Measurements from ENCODE around the gene HUNK. TPM values are rescaled to one million over a fixed set of nuclear protein-coding genes. Genes with fewer than 3 reads are reported as not detected.
A peak's percentile ranks its signal among the peaks of the same experiment; 100 is the strongest.

The HUNK gene
- total RNA-seq, 1 experiment from 2014 or later: 4.8 TPM

DNA sequence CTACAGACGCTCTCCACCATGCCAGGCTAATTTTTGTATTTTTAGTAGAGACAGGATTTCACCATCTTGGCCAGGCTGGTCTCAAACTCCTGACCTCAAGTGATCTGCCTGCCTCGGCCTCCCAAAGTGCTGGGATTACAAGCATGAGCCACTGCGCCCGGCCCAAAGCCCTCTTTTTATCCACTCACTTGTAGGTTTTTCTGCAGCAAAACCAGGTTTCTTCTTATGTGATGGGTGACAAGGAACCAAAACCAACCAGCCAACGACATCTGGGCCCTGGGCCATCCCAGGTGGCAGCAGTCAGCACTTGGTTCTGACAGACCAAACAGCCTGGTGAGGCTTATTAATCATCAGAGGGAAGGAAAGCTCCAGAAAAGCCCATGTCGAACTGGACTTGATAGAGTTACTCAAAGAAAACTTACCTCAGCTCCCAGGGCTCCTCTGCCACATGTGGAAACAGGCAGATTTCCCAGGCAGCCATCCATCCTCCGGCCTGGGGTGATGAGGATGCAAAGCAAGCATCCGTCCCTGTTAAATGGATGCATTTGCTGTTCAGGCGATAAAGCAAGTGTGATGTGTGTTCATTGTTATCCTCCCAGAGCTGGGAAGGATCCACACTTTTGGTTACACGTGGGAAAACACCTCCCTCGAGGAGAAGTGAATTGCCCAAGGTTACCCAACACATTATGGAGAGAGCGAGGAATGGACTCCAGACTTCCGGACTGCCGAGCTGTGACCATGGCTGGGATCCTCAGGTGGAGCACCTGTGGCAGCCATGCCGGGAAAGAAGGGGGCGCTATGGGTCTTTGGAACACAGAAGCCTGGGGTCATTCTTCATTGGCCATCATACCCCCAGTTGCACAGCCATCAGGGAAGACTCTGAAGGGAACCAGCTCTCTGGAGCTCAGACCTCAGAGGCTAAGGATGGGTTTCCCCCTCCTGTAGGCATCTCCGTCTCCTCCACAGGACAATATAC lies 118.8 kb downstream of the HUNK start:
- DNase-seq: peak in 1 of 2 experiments; percentile 11
- no peak overlapping the region for H3K4me3 Mint-ChIP-seq (ENCODE audit: unreplicated experiment)
- H3K27me3 Mint-ChIP-seq (ENCODE audit: insufficient read depth, unreplicated experiment): no peaks in the 10 kb centered on the region
- peaks cover 12% of the 10 kb centered on the region for H3K36me3 Mint-ChIP-seq (ENCODE audit: insufficient read depth, unreplicated experiment)
- H3K4me1 ChIP-seq: no peaks in the 10 kb centered on the region
- no peaks in the 10 kb centered on the region for H3K36me3 ChIP-seq (ENCODE audit: control insufficient read depth, insufficient read depth, low read length)
- H3K9me3 ChIP-seq: no peaks in the 10 kb centered on the region
- no TSS peak for BruUV-seq (replicated peaks)
- CTCF ChIA-PET: no interaction called here
- no peak overlapping the region for H3K27ac Mint-ChIP-seq (ENCODE audit: unreplicated experiment)
- no peaks in the 10 kb centered on the region for H3K9me3 Mint-ChIP-seq (ENCODE audit: unreplicated experiment)
- H3K27me3 ChIP-seq (replicated peaks; ENCODE audit: control insufficient read depth, insufficient read depth, low read length): no peaks in the 10 kb centered on the region
- peaks cover 4% of the 10 kb centered on the region for H3K4me1 Mint-ChIP-seq (ENCODE audit: low read depth, unreplicated experiment)
- intact Hi-C loops (cut with micrococcal nuclease; ENCODE audit: unreplicated experiment): loop anchor here (10.0 kb wide), 1 partner anchor 263 kb away; no protein-coding TSS in a partner anchor
- TF ChIP-seq CTCF (IDR thresholded peaks at IDR 0.05; ENCODE audit: insufficient read depth in 1 of 2, low read depth in 1 of 2, low read length in 1 of 2, severe bottlenecking in 1 of 2, unreplicated experiment in 1 of 2): no peak
- no peak overlapping the region for H3K4me3 ChIP-seq (ENCODE audit: low read depth, low read length)
- POLR2A ChIA-PET: no interaction called here

GRCh38 chr21:31992391-31992790 lies 119.6 kb downstream of the HUNK start:
- H3K27me3 Mint-ChIP-seq (ENCODE audit: insufficient read depth, unreplicated experiment): no peaks in the 10 kb centered on the region
- H3K9me3 Mint-ChIP-seq (ENCODE audit: unreplicated experiment): no peaks in the 10 kb centered on the region
- Histone ChIP-seq H3K4me1 (no peaks in the 10 kb centered on the region), H3K9me3 (no peaks in the 10 kb centered on the region), H3K27me3 (replicated peaks; ENCODE audit: control insufficient read depth, insufficient read depth, low read length) (no peaks in the 10 kb centered on the region), H3K4me3 (ENCODE audit: low read depth, low read length) (no peak overlapping the region), H3K36me3 (ENCODE audit: control insufficient read depth, insufficient read depth, low read length) (no peaks in the 10 kb centered on the region)
- TF ChIP-seq CTCF (IDR thresholded peaks at IDR 0.05; ENCODE audit: insufficient read depth in 1 of 2, low read depth in 1 of 2, low read length in 1 of 2, severe bottlenecking in 1 of 2, unreplicated experiment in 1 of 2): no peak
- intact Hi-C loops (cut with micrococcal nuclease; ENCODE audit: unreplicated experiment): loop anchor here (10.0 kb wide), 1 partner anchor 262 kb away; no protein-coding TSS in a partner anchor
- no peaks in the 10 kb centered on the region for H3K4me1 Mint-ChIP-seq (ENCODE audit: low read depth, unreplicated experiment)
- H3K4me3 Mint-ChIP-seq (ENCODE audit: unreplicated experiment): no peak overlapping the region
- no TSS peak for BruUV-seq (replicated peaks)
- no peak for DNase-seq
- no peak overlapping the region for H3K27ac Mint-ChIP-seq (ENCODE audit: unreplicated experiment)
- POLR2A ChIA-PET: no interaction called here
- CTCF ChIA-PET: no interaction called here
- H3K36me3 Mint-ChIP-seq (ENCODE audit: insufficient read depth, unreplicated experiment): peaks cover 12% of the 10 kb centered on the region

GRCh38 chr21:31993826-31994825 lies 121.3 kb downstream of the HUNK start:
- peaks cover 12% of the 10 kb centered on the region for H3K36me3 Mint-ChIP-seq (ENCODE audit: insufficient read depth, unreplicated experiment)
- no peak overlapping the region for H3K4me3 ChIP-seq (ENCODE audit: low read depth, low read length)
- no peak for TF ChIP-seq CTCF (IDR thresholded peaks at IDR 0.05; ENCODE audit: insufficient read depth in 1 of 2, low read depth in 1 of 2, low read length in 1 of 2, severe bottlenecking in 1 of 2, unreplicated experiment in 1 of 2)
- BruUV-seq (replicated peaks): no TSS peak
- POLR2A ChIA-PET: no interaction called here
- no peaks in the 10 kb centered on the region for H3K4me1 ChIP-seq
- H3K27ac Mint-ChIP-seq (ENCODE audit: unreplicated experiment): no peak overlapping the region
- DNase-seq: no peak
- CTCF ChIA-PET: no interaction called here
- no peaks in the 10 kb centered on the region for H3K27me3 ChIP-seq (replicated peaks; ENCODE audit: control insufficient read depth, insufficient read depth, low read length)
- no peaks in the 10 kb centered on the region for H3K9me3 ChIP-seq
- H3K9me3 Mint-ChIP-seq (ENCODE audit: unreplicated experiment): no peaks in the 10 kb centered on the region
- no peaks in the 10 kb centered on the region for H3K36me3 ChIP-seq (ENCODE audit: control insufficient read depth, insufficient read depth, low read length)
- H3K27me3 Mint-ChIP-seq (ENCODE audit: insufficient read depth, unreplicated experiment): no peaks in the 10 kb centered on the region
- H3K4me3 Mint-ChIP-seq (ENCODE audit: unreplicated experiment): no peak overlapping the region
- intact Hi-C loops (cut with micrococcal nuclease; ENCODE audit: unreplicated experiment): loop anchor here (10.0 kb wide), 1 partner anchor 261 kb away; no protein-coding TSS in a partner anchor
- no peaks in the 10 kb centered on the region for H3K4me1 Mint-ChIP-seq (ENCODE audit: low read depth, unreplicated experiment)
